Motor neuron (in vitro differentiated cells): Measurements from ENCODE around the gene AP2A2. TPM values are rescaled to one million over a fixed set of nuclear protein-coding genes. Genes with fewer than 3 reads are reported as not detected.

Experiments used
- ATAC-seq, 8 experiments: fragments of 200-7000 bp; cut with Tn5 transposase; replicated peaks in 6 of 8; 2 replicates each; pipeline ENCODE4 v1.8.0; 2021; ENCODE audit warnings: mild to moderate bottlenecking in 8 of 8, moderate library complexity in 8 of 8
- H3K27ac ChIP-seq, 2 donors: fragments of 250-450 bp; sonication (Bioruptor Pico); 2 replicates each; pipeline ENCODE4 v1.9.0; 2021; ENCODE audit warnings: antibody characterized with exemption in 2 of 2, mild to moderate bottlenecking in 2 of 2, moderate library complexity in 1 of 2
- H3K4me1 ChIP-seq, 2 donors: fragments of 250-450 bp; sonication (Bioruptor Pico); replicated peaks in 1 of 2; 2 replicates each; pipeline ENCODE4 v1.6.1; 2021; ENCODE audit warnings: antibody characterized with exemption in 2 of 2, mild to moderate bottlenecking in 2 of 2, moderate library complexity in 1 of 2
- H3K4me3 ChIP-seq, 5 donors: fragments of 250-450 bp; sonication (Bioruptor Pico); 2 replicates each; pipeline ENCODE4 v1.9.0; 2021; ENCODE audit warnings: antibody characterized with exemption in 5 of 5, mild to moderate bottlenecking in 5 of 5, moderate library complexity in 4 of 5
- WGBS, 10 experiments: fragments of 450-650 bp; shearing (Covaris generic); methylation state at CpG; one replicate each; pipeline ENCODE4 v1.0.0; 2022; 5-methylcytosine and 5-hydroxymethylcytosine counted together
- in situ Hi-C, 9 experiments: fragments of 400-800 bp; cut with MboI; loops; one replicate each; pipeline ENCODE4 v1.15.0; 2021; ENCODE audit warnings: low sequenced_read_pairs in 9 of 9, low pct_unique_long_range_greater_than_20kb in 2 of 9; ENCODE audit not compliant: unreplicated experiment in 9 of 9
- total RNA-seq, 8 experiments: library from RNA; unstranded; fragments of 300-600 nt; gene quantifications; 2 replicates each; pipeline versions ENCODE4 v1.2.3 to v1.2.4, GENCODE V29; 2022

Gene AP2A2
- total RNA-seq, 8 experiments from 2014 or later = 31.3 to 78.4 (median 45.8) TPM

- Histone ChIP-seq H3K27ac (no peak overlapping the region), H3K4me3 (no peak overlapping the region), H3K4me1 (peaks cover 6 to 7% of the 10 kb centered on the region in 2 donors)
- ATAC-seq = no peak
- WGBS, 10 experiments = 92 to 100% (median 100%) methylated on average over 1 to 6 of the region's 7 CpGs; no CpG with 5 or more reads in 5 of the 10 experiments
- in situ Hi-C loops = no loop called here
These were observed 19.7 kb upstream of the AP2A2 start for GRCh38 chr11:905952-906351.

GRCh38 chr11:907668-908067 lies 18.0 kb upstream of the AP2A2 start:
- in situ Hi-C loops = no loop called here
- Histone ChIP-seq H3K4me3 (no peak overlapping the region), H3K4me1 (peaks cover 13 to 14% of the 10 kb centered on the region in 2 donors), H3K27ac (no peak overlapping the region)
- whole genome bisulfite sequencing, 10 experiments = 80 to 100% (median 95%) methylated on average over 1 to 2 of the region's 2 CpGs; no CpG with 5 or more reads in 6 of the 10 experiments
- ATAC-seq = no peak

- H3K27ac ChIP-seq = no peak overlapping the region
- H3K4me3 ChIP-seq = no peak overlapping the region
- H3K4me1 ChIP-seq = peaks cover 13 to 14% of the 10 kb centered on the region in 2 donors
- no peak for ATAC-seq
- 76 to 100% (median 85%) methylated on average over 1 to 2 of the region's 5 CpGs; no CpG with 5 or more reads in 6 of the 10 experiments for WGBS, 10 experiments
- in situ Hi-C loops = no loop called here
These were observed 17.4 kb upstream of the AP2A2 start for GRCh38 chr11:908273-908672.

GRCh38 chr11:909406-909805 lies 16.3 kb upstream of the AP2A2 start:
- in situ Hi-C loops = no loop called here
- H3K27ac ChIP-seq = no peak overlapping the region
- peaks cover 13 to 14% of the 10 kb centered on the region in 2 donors for H3K4me1 ChIP-seq
- WGBS, 10 experiments = 40 to 100% (median 84%) methylated on average over 1 to 5 of the region's 11 CpGs; no CpG with 5 or more reads in 2 of the 10 experiments
- H3K4me3 ChIP-seq = peak overlapping the region in 4 of 5 donors; percentile 79 to 98 (median 97)
- ATAC-seq = no peak

- Histone ChIP-seq H3K27ac (peak overlapping the region; percentile 82 to 85), H3K4me3 (peak overlapping the region; percentile 75 to 98 (median 96)), H3K4me1 (peaks cover 13 to 14% of the 10 kb centered on the region in 2 donors)
- ATAC-seq = peak; percentile 33 to 65 (median 60)
- in situ Hi-C loops = no loop called here
- 58% methylated on average over 2 of the region's 38 CpGs; no CpG with 5 or more reads in 9 of the 10 experiments for WGBS, 10 experiments
These were observed 15.6 kb upstream of the AP2A2 start for GRCh38 chr11:910044-910588.

- H3K4me3 ChIP-seq = peak within 1 kb of the TSS; percentile 75 to 98 (median 96)
- peaks cover 13 to 14% of the 10 kb centered on the region in 2 donors for H3K4me1 ChIP-seq
- peak within 1 kb of the TSS; percentile 82 to 85 for H3K27ac ChIP-seq
- WGBS, 10 experiments = 0% methylated on average over 1 of the region's 59 CpGs; no CpG with 5 or more reads in 9 of the 10 experiments
- ATAC-seq = peak; percentile 88 to 96 (median 94)
- in situ Hi-C loops = no loop called here
These were observed 15.1 kb upstream of the AP2A2 start, which contains the start of gene CHID1 for GRCh38 chr11:910589-911030. Gene CHID1 (minus strand): TSS chr11:910810. CDS start chr11:904816, 5,994 bp downstream.

- Histone ChIP-seq H3K27ac (peak overlapping the region; percentile 82 to 85), H3K4me3 (peak overlapping the region; percentile 75 to 98 (median 96)), H3K4me1 (peaks cover 13 to 14% of the 10 kb centered on the region in 2 donors)
- ATAC-seq = peak; percentile 40 to 61 (median 52)
- in situ Hi-C loops = no loop called here
- WGBS, 10 experiments = 0 to 40% (median 13%) methylated on average over 1 to 19 of the region's 68 CpGs; no CpG with 5 or more reads in 5 of the 10 experiments
These were observed 14.4 kb upstream of the AP2A2 start for GRCh38 chr11:911031-911889.

GRCh38 chr11:911890-912219 lies 13.8 kb upstream of the AP2A2 start:
- H3K4me1 ChIP-seq = peaks cover 13 to 14% of the 10 kb centered on the region in 2 donors
- in situ Hi-C loops = no loop called here
- WGBS, 10 experiments = 78 to 98% (median 95%) methylated on average over 2 to 8 of the region's 11 CpGs; no CpG with 5 or more reads in 4 of the 10 experiments
- no peak for ATAC-seq
- peak overlapping the region in 1 of 2 donors; percentile 85 for H3K27ac ChIP-seq
- peak overlapping the region in 4 of 5 donors; percentile 79 to 98 (median 97) for H3K4me3 ChIP-seq

GRCh38 chr11:912266-912665 lies 13.4 kb upstream of the AP2A2 start:
- H3K4me3 ChIP-seq = no peak overlapping the region
- in situ Hi-C loops = no loop called here
- no peak for ATAC-seq
- H3K27ac ChIP-seq = no peak overlapping the region
- peaks cover 13 to 14% of the 10 kb centered on the region in 2 donors for H3K4me1 ChIP-seq
- WGBS, 10 experiments = 83 to 100% (median 91%) methylated on average over 1 to 10 of the region's 14 CpGs; no CpG with 5 or more reads in 4 of the 10 experiments

GRCh38 chr11:913043-913442 lies 12.6 kb upstream of the AP2A2 start:
- in situ Hi-C loops = no loop called here
- Histone ChIP-seq H3K27ac (no peak overlapping the region), H3K4me3 (no peak overlapping the region), H3K4me1 (peaks cover 13 to 14% of the 10 kb centered on the region in 2 donors)
- WGBS, 10 experiments = 60 to 100% (median 89%) methylated on average over 1 to 3 of the region's 4 CpGs; no CpG with 5 or more reads in 2 of the 10 experiments
- ATAC-seq = no peak

GRCh38 chr11:914204-914603 lies 11.5 kb upstream of the AP2A2 start:
- no peak for ATAC-seq
- in situ Hi-C loops = no loop called here
- Histone ChIP-seq H3K4me1 (peaks cover 13 to 18% of the 10 kb centered on the region in 2 donors), H3K27ac (no peak overlapping the region), H3K4me3 (no peak overlapping the region)
- 0 to 88% (median 67%) methylated on average over 1 to 3 of the region's 5 CpGs; no CpG with 5 or more reads in 7 of the 10 experiments for WGBS, 10 experiments

GRCh38 chr11:914747-915501 lies 10.7 kb upstream of the AP2A2 start:
- Histone ChIP-seq H3K4me1 (peaks cover 7 to 13% of the 10 kb centered on the region in 2 donors), H3K4me3 (no peak overlapping the region), H3K27ac (no peak overlapping the region)
- in situ Hi-C loops = no loop called here
- 60 to 100% (median 100%) methylated on average over 1 to 10 of the region's 21 CpGs; no CpG with 5 or more reads in 5 of the 10 experiments for WGBS, 10 experiments
- ATAC-seq = peak in 2 of 8 experiments; percentile 2 to 22
